ENCODE data around the gene MLF2. TPM values are rescaled to one million over a fixed set of nuclear protein-coding genes. Genes with fewer than 3 reads are reported as not detected.

Gene MLF2
- total and polyA plus RNA-seq, 2 of the 13 experiments (the other 11 are each of a cell fraction or from before 2014, with no cell fraction given): 88.1 to 167 TPM

DNA sequence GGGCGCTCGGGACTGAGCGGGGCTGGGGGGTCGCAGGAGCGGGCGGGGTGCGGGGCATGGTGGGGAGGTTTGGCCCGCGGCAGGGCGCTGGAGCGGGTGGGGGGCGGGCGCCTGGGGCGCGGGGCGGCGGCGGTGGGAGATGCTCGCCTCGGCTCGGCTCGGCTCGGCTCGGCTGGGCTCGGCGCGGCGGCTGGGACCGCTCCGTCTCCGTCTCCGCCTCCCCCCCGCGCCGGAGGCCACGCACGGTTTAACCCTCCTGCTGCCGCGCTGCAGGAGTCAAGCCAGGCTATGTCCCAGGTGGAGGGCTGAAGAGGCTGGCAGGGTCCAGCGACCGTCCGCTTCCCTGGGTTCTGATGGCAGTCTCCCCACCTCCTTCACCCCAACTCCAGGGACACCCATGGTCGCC lies 52.3 kb downstream of the MLF2 start, which contains the start of gene PIANP (continued):
- TF ChIP-seq ZNF687 (CRISPR knock-in tag; IDR thresholded peaks at IDR 0.05) (peak; percentile 43; the same call in 1 of the 2 replicates), KDM3A (CRISPR knock-in tag; IDR thresholded peaks at IDR 0.05; ENCODE audit: low read depth) (no peak), FOXM1 (CRISPR knock-in tag; IDR thresholded peaks at IDR 0.05) (no peak), CENPBD1 (CRISPR knock-in tag; IDR thresholded peaks at IDR 0.05; ENCODE audit: borderline replicate concordance, low read depth) (no peak), ZEB1 (IDR thresholded peaks at IDR 0.05; ENCODE audit: insufficient replicate concordance, low read depth) (no peak), MZF1 (CRISPR knock-in tag; IDR thresholded peaks at IDR 0.05; ENCODE audit: borderline replicate concordance) (no peak), ZNF501 (CRISPR knock-in tag; IDR thresholded peaks at IDR 0.05) (no peak), CBX1 (IDR thresholded peaks at IDR 0.05; ENCODE audit: low read depth) (no peak), ZNF607 (CRISPR knock-in tag; IDR thresholded peaks at IDR 0.05; ENCODE audit: borderline replicate concordance) (no peak), TCF7L2 (IDR thresholded peaks at IDR 0.05; ENCODE audit: low read depth, low read length) (no peak), ZNF646 (CRISPR knock-in tag; IDR thresholded peaks at IDR 0.05) (no peak), TEAD3 (CRISPR knock-in tag; optimal IDR thresholded peaks at IDR 0.05; ENCODE audit: borderline replicate concordance) (no peak), HCFC1 (IDR thresholded peaks at IDR 0.05; ENCODE audit: low read depth, low read length) (no peak), MED1 (CRISPR knock-in tag; IDR thresholded peaks at IDR 0.05) (no peak), XRCC5 (optimal IDR thresholded peaks at IDR 0.05; ENCODE audit: low read length) (no peak), TEF (CRISPR knock-in tag; IDR thresholded peaks at IDR 0.05) (no peak), ZSCAN9 (CRISPR knock-in tag; IDR thresholded peaks at IDR 0.05; ENCODE audit: borderline replicate concordance) (no peak), TEAD2 (CRISPR knock-in tag; IDR thresholded peaks at IDR 0.05) (no peak), ZNF331 (CRISPR knock-in tag; IDR thresholded peaks at IDR 0.05) (0 out of 2 replicates have a peak, but pooled peaks have one; percentile 23)
